NCI-H1436 (cell line): Measurements from ENCODE around the gene RIOK1.
"Not testable (repeated sequence)": the region's sequence is repeated elsewhere in the genome, so short reads cannot be mapped to it uniquely, and the experiment has no call there.

Source experiments
- DNase-seq: peaks from one replicate; lab custom pipeline; 2025; lab: John Stamatoyannopoulos, UW

RIOK1 gene

DNA sequence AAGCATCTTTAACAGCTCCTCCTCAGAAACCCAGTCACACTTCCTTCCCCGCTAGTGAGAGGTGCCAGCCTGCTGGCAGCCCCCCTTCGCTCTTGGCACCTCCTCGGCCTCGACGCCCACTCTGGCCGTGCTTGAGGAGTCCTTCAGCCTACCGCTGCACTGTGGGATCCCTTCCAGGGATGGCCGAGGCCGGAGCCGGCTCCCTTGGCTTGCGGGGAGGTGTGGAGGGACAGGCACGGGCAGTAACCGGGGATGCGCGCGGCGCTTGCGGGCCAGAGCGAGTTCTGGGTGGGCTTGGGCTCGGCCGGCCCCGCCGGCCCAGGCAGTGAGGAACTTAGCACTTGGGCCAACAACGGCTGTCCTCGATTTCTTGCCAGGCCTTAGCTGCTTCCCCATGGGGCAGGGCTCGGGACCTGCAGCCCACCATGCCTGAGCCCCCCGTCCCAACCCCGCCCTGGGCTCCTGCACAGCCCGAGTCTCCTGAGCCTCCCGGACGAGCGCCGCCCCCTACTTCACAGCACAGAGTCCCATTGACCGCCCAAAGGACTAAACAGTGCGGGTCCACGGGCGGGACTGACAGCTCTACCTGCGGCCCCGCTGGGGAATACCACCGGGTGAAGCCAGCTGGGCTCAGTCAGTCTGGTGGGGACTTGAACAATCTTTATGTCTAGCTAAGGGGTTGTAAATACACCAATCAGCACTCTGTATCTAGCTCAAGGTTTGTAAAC lies 51.6 kb downstream of the RIOK1 start:
- DNase-seq, result no peak

DNA sequence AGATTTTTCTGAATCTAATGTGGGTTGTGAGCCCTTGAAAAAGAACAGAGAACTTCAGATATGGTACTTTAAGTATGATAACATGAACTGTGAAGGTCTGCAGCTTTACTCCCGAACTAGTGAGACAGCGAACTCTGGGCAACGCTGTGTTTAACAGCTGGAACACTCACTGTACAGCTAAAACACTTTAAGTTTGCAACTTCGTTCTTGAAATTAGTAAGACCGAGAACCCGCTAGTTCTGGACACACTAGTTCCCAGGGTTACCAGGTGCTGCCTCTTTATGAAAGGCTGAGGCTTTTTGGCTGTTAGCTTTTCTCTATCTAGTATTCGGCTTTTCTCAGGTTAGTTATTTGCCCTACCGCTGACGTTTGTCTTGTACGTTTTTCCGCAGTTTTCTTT lies 52.9 kb downstream of the RIOK1 start:
- DNase-seq, result no peak

DNA sequence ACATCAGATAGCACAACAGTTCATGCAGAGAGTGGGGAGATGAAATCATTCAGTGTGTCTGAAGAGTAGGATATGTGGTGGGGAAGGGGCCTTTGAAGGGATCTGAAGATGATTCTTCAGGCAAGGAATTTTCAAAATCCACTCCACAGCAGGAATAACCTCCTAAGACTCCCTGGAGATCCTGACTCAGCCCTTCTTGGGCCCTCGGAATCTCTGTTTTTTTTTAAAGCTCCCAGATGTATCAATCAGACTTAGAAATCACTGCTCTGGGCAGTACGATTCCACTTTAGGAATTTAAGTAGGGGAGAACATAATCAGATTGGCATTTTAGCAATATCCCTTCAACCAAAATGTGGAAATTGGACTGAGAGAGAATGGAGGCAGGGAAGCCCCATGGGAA lies 55.5 kb downstream of the RIOK1 start:
- DNase-seq, result no peak

DNA sequence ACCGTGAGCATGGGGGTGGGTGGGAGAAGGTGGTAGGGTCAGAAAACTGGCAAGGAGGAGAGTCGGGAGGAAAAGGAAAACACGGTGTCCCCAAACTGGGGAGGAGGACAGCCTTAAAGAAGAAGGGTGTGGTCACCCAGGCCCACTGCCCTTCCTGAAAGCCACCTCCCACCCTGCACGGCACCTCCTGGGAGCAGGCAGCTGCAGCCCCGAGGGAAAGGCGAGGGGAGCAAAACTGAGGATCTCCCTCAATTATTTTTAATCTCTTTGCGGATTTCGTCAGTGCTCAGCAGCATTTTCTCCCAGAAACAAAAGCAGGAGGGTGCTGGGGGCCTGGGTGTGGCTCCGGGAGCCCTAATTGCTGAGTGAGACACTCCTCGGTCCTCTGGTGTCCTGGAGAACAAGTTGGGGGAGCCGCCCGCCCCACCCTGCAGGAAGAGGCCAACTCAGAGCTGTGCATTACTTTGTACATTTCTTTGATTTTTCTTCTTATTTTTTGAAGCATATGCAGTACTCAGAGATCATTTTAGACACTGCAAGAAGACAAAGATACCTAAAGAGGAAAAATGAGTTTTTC lies 56.4 kb downstream of the RIOK1 start:
- no peak for DNase-seq

DNA sequence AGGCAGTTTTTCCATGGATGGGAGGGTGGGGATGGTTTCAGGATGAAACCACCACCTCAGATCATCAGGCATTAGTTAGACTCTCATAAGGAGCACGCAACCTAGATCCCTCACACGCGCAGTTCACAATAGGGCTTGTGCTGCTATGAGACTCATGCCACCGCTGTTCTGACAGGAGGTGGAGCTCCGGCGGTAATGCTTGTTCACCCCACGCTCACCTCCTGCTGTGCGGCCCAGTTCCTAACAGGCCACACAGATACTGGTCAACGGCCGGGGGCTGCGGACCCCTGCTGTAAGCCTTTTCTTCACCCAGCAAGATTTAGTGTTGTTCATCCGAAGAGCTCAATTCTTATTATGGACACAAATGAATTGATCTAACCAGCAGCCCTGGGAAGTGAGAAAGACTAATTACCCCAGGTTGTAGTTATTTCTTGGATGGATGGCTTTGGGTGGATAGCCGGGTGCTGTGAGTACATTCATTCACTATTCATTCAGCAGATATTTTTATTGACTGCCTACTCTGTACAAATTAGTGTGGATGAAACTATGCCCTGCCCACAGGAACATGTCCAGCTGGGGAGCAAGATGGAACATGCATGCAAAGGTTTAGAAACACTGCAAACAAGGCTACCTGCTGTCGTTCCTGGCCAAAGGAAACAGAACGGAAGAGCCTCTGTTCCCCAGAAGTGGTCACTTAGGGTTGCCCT lies 57.2 kb downstream of the RIOK1 start:
- DNase-seq, result no peak

DNA sequence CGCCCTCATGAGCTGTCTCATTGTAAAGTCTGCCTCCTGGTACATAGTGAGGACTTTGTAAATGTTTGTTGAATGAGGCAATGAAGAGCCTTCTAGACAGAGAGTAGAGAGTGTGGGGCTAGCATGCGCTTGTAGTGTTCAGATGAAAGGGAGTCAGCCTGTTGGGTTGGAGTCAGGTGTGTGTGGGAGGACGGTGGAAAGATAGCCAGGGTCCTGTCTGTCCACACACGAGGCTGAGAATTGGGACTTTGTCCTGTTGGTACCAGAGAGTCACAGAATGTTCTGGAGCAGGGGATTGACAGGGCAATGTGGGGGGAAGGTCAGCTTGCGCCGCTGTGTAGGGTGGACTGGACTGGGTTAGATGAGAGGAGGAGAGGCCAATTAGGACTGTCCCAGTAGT lies 58.6 kb downstream of the RIOK1 start:
- no peak for DNase-seq

DNA sequence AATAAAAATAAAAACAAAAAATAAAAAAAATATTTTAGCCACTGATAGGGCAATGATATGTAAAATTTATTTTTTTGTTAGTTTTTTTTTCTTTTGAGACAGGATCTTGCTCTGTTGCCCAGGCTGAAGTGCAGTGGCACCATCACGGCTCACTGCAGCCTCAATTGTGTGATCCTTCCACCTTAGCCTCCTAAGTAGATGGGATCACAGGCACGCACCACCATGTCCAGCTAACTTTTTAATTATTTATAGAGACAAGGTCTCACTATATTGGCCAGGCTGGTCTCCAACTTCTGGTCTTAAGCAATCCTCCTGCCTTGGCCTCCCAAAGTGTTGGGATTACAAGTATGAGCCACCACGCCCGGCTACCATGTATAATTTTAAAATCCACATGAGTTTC lies 59.4 kb downstream of the RIOK1 start:
- DNase-seq, result no peak

DNA sequence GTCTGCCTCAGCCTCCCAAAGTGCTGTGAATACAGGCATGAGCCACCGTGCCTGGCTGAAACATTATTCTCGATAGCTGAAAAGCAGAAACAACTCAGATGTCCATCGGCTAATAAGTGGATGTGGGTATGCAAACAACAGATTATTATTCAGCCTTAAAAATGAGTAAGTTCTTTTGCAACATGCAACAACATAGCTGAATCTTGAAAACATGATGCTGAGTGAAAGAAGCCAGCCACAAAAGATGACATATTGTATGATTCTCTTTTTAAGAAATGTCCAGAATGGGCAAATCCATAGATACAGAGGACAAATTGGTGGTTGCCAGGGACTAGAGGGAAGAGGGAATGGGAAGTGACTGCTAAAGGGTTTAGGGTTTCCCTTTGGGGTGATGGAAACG lies 61.7 kb downstream of the RIOK1 start:
- DNase-seq, result no peak

DNA sequence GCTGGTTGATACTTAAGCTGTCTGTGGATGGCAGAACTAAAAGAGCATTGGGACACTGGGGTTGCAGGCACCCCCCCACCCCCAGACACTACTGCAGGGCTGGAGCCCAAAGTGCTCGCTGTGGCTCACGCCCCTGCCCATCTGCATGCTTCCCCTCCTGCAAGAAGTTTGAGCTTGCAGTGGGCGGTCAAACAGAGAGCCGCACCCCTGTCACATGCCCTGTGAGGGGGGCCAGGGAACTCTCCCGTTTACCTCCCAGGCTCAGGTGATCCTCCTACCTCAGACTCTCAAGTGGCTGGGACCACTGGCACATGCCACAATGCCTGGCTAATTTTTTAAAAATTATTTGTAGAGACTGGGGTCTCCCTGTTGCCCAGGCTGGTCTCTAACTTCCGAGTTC lies 63.3 kb downstream of the RIOK1 start:
- no peak for DNase-seq

DNA sequence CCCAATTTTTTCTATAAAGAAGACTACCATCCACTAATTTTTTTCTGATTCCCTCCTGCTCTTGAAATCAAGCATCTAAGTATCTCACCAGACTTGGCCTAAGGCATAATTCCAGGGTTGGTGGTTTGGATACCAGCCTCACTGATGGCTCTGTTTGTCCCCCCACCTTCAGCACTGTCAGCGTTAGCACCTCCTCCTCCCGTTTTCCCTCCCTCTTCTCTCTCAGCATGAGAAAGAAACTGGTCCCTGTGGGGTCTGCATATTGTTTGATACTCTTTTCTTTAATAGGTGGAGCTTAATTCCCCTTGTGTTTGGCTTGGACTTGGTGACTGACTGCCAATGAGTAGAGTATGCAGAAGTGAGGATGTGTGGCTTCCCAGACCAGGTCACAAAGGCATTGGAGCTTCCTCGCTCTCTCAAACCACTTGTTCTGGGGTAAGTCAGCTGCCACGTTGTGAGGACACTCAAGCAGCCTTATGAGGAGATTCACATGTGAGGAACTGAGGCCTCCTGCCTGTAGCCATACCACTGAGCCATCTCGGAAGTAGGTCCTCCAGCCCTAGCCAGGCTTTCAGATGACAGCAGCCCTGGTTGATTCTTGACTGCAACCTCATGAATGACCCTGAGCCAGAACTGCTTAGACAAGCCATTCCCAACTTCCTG lies 65.2 kb downstream of the RIOK1 start:
- DNase-seq, result no peak

DNA sequence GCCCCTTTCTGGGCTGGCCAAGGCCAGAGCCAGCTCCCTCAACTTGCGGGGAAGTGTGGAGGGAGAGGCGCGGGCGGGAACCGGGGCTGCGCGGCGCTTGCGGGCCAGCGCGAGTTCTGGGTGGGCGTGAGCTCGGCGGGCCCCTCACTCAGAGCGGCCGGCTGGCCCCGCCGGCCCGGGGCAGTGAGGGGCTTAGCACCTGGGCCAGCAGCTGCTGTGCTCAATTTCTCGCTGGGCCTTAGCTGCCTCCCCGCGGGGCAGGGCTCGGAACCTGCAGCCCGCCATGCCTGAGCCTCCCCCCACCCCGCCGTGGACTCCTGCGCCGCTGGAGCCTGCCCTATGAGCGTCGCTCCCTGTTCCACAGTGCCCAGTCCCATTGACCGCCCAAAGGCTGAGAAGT lies 66.7 kb downstream of the RIOK1 start:
- not testable (repeated sequence) for DNase-seq

DNA sequence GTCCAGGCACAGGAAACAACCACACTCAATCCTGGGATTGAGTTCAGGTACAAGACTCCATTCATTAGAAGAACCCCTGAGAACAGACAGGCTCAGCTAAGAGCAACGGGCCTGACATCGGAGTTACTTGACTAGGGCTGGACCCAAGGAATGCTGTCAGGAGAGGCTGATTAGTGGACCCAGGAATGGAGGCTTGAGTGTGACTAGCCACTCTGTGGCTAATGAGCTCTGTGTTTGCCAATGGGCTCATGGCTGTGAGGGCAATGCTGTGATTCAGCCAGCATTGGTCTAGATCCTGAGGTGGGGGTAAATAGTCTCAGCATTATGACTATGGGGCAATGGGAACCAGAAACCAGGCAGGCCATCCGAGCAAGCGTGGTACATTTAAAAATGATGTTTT lies 71.8 kb downstream of the RIOK1 start:
- no peak for DNase-seq

DNA sequence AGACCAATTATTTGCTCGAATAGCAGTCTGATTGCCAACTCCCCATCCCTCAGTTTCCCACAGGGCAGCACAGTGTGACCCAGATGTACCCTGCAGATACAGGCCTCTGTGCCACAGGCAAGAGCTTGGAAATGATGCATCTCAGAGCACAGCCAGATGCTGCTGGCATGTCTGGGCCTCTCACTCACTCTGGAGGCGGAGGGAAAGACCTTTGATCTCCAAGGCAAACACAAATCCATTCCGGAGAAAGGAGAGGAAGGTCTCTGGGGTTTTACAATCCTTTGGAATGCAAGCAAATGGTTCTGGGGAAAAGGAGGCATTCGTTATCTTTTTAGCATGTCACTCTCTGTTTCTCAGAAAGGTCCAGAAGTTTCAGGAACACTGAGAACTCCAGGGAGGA lies 74.2 kb downstream of the RIOK1 start:
- DNase-seq, result no peak

DNA sequence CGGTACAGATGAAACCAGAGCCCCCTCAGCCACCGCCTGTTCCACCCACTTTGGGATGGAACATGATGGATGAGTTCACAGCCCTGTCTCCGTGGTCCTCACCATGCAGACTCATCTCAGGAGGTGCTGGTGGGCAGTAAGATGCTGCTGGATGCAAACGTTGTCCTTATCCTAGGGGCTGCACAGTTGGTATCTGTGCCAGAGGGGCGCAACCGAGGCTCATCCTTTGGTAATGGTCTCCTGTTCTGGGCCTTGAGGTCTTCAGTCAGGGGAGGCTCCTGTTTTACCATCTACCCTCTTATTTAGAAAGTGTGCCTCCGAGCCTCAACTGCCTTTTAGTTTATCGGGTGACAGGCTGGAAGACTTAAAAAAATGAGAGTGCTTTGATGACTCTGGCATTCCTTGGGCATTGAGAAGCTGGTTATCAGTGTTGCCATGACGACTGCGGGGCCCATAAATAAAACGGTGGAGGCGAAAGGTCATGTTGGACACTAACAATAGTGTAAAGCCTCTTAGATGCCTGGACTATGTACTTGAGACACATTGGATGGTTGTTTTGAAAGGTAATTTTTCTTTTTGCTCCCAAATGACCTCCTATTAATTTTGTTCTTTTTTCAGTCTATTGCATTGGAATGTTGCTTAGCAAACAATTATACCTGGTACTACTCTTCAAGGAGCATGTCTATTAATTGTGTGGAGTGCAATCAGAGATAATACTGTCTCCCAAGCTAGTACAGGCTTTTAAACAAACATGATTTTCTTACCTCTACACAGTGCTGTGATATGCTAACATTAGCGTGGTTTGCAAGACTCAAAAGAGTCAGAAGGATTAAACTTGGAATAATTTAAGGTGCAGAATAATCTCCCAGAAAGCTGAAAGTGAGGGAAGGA lies 77.6 kb downstream of the RIOK1 start:
- DNase-seq, result no peak
